Kidney epithelial cell (primary cell): ENCODE data around the gene CNNM1. TPM values are rescaled to one million over a fixed set of nuclear protein-coding genes. Genes with fewer than 3 reads are reported as not detected.
A peak's percentile ranks its signal among the peaks of the same experiment; 100 is the strongest.

ENCODE experiments used
- DNase-seq: peaks from one replicate; pipeline ENCODE4 v3.0.0-alpha.2; 2010; ENCODE audit warnings: low read depth
- H3K27me3 ChIP-seq: 2 replicates; pipeline ENCODE4 v1.6.0; 2011; ENCODE audit warnings: low read length; ENCODE audit not compliant: control insufficient read depth, insufficient read depth
- H3K36me3 ChIP-seq: 2 replicates; pipeline ENCODE4 v1.5.1; 2011; ENCODE audit warnings: low read length; ENCODE audit not compliant: control insufficient read depth, insufficient read depth
- H3K4me3 ChIP-seq: 2 replicates; pipeline ENCODE4 v1.5.1; 2011; ENCODE audit warnings: low read depth, mild to moderate bottlenecking, control low read depth, low read length
- total RNA-seq: library from RNA; depleted of rRNA; stranded (reverse); fragments of >200 nt; gene quantifications from 2 replicates; pipeline ENCODE4 v1.2.3, GENCODE V29; 2015
- TF ChIP-seq, protein P1 (sequence below): IDR thresholded peaks from 2 replicates; pipeline ENCODE4 v1.5.1; 2011; ENCODE audit warnings: mild to moderate bottlenecking, moderate library complexity, low read length, control low read depth, inconsistent platforms; ENCODE audit not compliant: insufficient read depth, poor library complexity, severe bottlenecking

The CNNM1 gene
- total RNA-seq, 1 donor from 2014 or later = 0.92 TPM

GRCh38 chr10:99366666-99367065 lies 37.5 kb downstream of the CNNM1 start:
- no peaks in the 10 kb centered on the region for H3K36me3 ChIP-seq
- H3K4me3 ChIP-seq = no peak overlapping the region
- no peaks in the 10 kb centered on the region for H3K27me3 ChIP-seq
- DNase-seq = no peak
- TF ChIP-seq, protein P1, sequence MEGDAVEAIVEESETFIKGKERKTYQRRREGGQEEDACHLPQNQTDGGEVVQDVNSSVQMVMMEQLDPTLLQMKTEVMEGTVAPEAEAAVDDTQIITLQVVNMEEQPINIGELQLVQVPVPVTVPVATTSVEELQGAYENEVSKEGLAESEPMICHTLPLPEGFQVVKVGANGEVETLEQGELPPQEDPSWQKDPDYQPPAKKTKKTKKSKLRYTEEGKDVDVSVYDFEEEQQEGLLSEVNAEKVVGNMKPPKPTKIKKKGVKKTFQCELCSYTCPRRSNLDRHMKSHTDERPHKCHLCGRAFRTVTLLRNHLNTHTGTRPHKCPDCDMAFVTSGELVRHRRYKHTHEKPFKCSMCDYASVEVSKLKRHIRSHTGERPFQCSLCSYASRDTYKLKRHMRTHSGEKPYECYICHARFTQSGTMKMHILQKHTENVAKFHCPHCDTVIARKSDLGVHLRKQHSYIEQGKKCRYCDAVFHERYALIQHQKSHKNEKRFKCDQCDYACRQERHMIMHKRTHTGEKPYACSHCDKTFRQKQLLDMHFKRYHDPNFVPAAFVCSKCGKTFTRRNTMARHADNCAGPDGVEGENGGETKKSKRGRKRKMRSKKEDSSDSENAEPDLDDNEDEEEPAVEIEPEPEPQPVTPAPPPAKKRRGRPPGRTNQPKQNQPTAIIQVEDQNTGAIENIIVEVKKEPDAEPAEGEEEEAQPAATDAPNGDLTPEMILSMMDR = no peak

DNA sequence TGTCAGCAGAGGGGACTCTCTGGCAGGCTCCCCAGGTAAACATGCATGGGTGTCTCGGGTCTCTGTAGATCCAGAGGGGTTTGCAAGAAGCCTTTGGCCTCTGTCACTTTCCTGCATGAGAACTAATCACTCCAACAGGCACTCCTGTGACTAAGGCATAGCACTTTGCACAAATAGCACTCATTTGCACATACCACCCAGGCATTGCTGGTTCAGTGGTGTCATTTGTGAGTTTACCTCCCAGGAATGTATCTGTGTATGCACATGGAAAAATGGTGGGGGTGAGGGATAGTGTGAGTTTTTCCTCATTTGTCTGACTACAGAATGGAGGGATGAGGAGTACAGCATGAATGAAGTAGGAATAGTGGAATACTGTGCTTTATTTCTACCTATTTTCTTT lies 39.5 kb downstream of the CNNM1 start:
- no peaks in the 10 kb centered on the region for H3K36me3 ChIP-seq
- TF ChIP-seq, protein P1 = no peak
- H3K4me3 ChIP-seq = no peak overlapping the region
- H3K27me3 ChIP-seq = no peaks in the 10 kb centered on the region
- no peak for DNase-seq

- no peak overlapping the region for H3K4me3 ChIP-seq
- no peak for DNase-seq
- TF ChIP-seq, protein P1 = no peak
- no peaks in the 10 kb centered on the region for H3K36me3 ChIP-seq
- H3K27me3 ChIP-seq = no peaks in the 10 kb centered on the region
These were observed 40.0 kb downstream of the CNNM1 start for GRCh38 chr10:99369126-99369525.

GRCh38 chr10:99369551-99369950 lies 40.4 kb downstream of the CNNM1 start:
- DNase-seq = no peak
- H3K4me3 ChIP-seq = no peak overlapping the region
- TF ChIP-seq, protein P1 = no peak
- H3K36me3 ChIP-seq = no peaks in the 10 kb centered on the region
- H3K27me3 ChIP-seq = no peaks in the 10 kb centered on the region

DNA sequence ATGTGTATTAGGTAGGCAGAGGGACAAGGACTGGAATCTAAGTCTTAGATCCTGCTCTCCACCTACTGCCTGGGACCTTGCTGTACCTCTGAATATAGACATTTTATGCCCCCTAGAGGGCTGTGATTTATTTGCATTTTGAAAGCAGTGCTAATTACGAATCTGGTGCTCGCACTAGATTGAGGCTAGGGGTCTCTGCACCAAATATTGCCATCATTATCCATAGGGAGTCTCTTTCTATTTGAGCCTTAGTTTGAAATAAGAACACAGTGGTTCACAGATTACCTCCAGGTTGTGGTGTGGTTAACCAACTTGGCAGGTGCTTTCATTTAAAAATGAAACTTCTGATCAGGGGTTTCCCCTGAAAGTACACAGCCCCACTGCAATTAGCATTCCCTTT lies 41.8 kb downstream of the CNNM1 start:
- Histone ChIP-seq H3K27me3 (no peaks in the 10 kb centered on the region), H3K4me3 (no peak overlapping the region), H3K36me3 (no peaks in the 10 kb centered on the region)
- no peak for DNase-seq
- TF ChIP-seq, protein P1 = peak; percentile 50

DNA sequence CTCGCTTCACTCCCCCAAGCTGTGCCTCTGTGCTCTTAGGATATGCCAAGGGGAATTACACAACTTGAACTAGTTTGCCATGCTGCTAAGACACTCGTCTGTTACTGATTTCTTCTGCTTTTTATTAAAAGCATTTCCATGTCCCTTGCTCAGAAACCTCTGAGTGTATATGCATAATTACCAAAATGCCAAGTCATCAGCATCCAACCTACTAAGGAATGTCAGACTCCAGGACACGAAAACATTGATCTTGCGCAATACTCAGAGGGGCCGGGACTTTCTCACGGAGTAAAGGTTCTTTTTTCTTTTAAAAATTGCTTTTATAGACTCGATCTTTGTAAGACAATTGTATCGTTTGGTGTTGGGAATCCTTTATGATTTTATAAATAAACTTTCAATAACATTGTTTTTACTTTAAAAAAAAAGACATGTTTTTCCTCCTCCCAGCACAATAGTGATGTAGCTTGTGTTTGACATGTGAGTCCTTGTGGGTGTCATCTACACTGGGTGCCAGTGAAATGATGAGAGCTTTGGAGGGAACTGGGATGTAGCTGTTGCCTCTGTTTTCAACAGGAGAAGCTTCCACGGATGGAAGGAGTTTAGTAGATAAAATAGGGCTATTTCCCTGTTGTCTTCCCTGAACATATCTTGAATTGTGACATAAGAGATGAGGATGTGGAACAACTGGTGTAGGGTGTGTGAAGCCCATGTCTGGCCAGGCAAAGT lies 43.6 kb downstream of the CNNM1 start:
- Histone ChIP-seq H3K4me3 (no peak overlapping the region), H3K36me3 (no peaks in the 10 kb centered on the region), H3K27me3 (no peaks in the 10 kb centered on the region)
- DNase-seq = no peak
- TF ChIP-seq, protein P1 = no peak
